Type B pancreatic cell (in vitro differentiated cells): Measurements from ENCODE around the gene RBM38. TPM values are rescaled to one million over a fixed set of nuclear protein-coding genes. Genes with fewer than 3 reads are reported as not detected.

Experiments used
- DNase-seq: peaks from one replicate; pipeline ENCODE4 v3.0.0; 2021; ENCODE audit warnings: mixed read lengths; ENCODE audit not compliant: unreplicated experiment; ENCODE audit errors: extremely low spot score
- H3K27ac Mint-ChIP-seq: 2 replicates; pipeline ENCODE4 v1.8.0; 2021; ENCODE audit warnings: mild to moderate bottlenecking, mixed read lengths
- H3K27me3 Mint-ChIP-seq: 2 replicates; pipeline ENCODE4 v1.8.0; 2021; ENCODE audit warnings: mixed read lengths
- H3K36me3 Mint-ChIP-seq: 2 replicates; pipeline ENCODE4 v1.8.0; 2021; ENCODE audit warnings: mixed read lengths
- H3K4me1 Mint-ChIP-seq: one replicate; pipeline ENCODE4 v1.8.0; 2021; ENCODE audit warnings: mixed read lengths; ENCODE audit not compliant: unreplicated experiment
- H3K4me3 Mint-ChIP-seq: 2 replicates; pipeline ENCODE4 v1.8.0; 2021; ENCODE audit warnings: mild to moderate bottlenecking, mixed read lengths
- H3K9me3 Mint-ChIP-seq: 2 replicates; pipeline ENCODE4 v1.8.0; 2021; ENCODE audit warnings: mixed read lengths
- total RNA-seq: library from RNA; stranded (reverse); gene quantifications from 2 replicates; pipeline ENCODE4 v1.2.1, GENCODE V29; 2021; ENCODE audit warnings: low replicate concordance
- TF ChIP-seq, protein P1 (sequence below): fragments of 200-600 bp; sonication (generic); conservative IDR thresholded peaks from 2 replicates; pipeline ENCODE4 v1.5.0; 2021; ENCODE audit warnings: antibody characterized with exemption, mild to moderate bottlenecking

The RBM38 gene
- total RNA-seq, 1 donor from 2014 or later = 26.5 TPM

GRCh38 chr20:57395111-57395966, 4.1 kb downstream of the RBM38 start:
- Mint-ChIP-seq H3K27me3 (no peaks in the 10 kb centered on the region), H3K4me1 (peaks cover 41% of the 10 kb centered on the region), H3K4me3 (no peak overlapping the region), H3K9me3 (no peaks in the 10 kb centered on the region), H3K36me3 (peaks cover 12% of the 10 kb centered on the region), H3K27ac (no peak overlapping the region)
- TF ChIP-seq, protein P1, sequence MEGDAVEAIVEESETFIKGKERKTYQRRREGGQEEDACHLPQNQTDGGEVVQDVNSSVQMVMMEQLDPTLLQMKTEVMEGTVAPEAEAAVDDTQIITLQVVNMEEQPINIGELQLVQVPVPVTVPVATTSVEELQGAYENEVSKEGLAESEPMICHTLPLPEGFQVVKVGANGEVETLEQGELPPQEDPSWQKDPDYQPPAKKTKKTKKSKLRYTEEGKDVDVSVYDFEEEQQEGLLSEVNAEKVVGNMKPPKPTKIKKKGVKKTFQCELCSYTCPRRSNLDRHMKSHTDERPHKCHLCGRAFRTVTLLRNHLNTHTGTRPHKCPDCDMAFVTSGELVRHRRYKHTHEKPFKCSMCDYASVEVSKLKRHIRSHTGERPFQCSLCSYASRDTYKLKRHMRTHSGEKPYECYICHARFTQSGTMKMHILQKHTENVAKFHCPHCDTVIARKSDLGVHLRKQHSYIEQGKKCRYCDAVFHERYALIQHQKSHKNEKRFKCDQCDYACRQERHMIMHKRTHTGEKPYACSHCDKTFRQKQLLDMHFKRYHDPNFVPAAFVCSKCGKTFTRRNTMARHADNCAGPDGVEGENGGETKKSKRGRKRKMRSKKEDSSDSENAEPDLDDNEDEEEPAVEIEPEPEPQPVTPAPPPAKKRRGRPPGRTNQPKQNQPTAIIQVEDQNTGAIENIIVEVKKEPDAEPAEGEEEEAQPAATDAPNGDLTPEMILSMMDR = no peak
- DNase-seq = no peak

DNA sequence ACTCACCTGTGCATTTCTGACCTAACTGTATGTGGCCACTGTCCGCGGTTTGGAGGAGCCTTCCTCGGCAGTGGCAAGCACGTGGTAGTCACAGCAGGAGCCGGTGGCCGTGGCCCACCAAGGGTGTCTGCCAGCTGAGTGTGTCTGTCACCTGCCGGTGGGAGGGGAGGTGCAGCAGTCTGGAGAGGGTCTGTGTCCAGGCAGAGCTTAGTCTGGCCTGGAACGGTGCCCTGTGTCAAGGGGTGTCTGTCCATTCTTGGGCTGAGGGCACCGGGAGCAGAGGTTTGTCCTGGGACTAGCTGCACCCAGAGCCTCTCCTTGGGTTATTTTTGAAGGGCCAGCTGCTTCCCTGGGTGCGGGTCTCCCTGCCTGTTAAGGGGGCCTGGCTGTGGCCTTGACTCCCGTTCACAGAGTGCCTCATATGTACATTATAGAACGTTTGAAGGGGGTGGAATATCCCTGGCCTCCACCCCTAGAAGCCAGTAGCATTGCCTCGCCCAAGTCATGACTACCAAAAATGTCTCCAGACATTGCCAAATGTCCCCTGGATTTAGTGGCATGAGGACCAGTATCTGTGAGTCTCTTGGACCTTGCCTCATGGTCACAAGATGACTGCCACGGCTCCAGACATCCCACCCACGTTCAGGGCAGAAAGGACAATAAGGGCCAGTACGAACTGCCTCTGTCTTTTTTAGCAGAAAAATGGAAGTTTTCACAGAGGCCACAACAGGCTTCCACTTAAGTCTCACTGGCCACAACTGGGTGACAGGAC, 5.2 kb downstream of the RBM38 start:
- Mint-ChIP-seq H3K36me3 (peaks cover 12% of the 10 kb centered on the region), H3K4me1 (peaks cover 37% of the 10 kb centered on the region), H3K27ac (no peak overlapping the region), H3K27me3 (no peaks in the 10 kb centered on the region), H3K9me3 (no peaks in the 10 kb centered on the region), H3K4me3 (no peak overlapping the region)
- TF ChIP-seq, protein P1 = no peak
- DNase-seq = no peak

- H3K4me3 Mint-ChIP-seq = no peak overlapping the region
- H3K4me1 Mint-ChIP-seq = peaks cover 37% of the 10 kb centered on the region
- no peaks in the 10 kb centered on the region for H3K9me3 Mint-ChIP-seq
- DNase-seq = no peak
- TF ChIP-seq, protein P1 = no peak
- H3K36me3 Mint-ChIP-seq = peaks cover 12% of the 10 kb centered on the region
- no peak overlapping the region for H3K27ac Mint-ChIP-seq
- H3K27me3 Mint-ChIP-seq = no peaks in the 10 kb centered on the region
Measured at GRCh38 chr20:57396984-57397692, 5.9 kb downstream of the RBM38 start.

GRCh38 chr20:57397693-57398108, 6.5 kb downstream of the RBM38 start:
- H3K9me3 Mint-ChIP-seq = no peaks in the 10 kb centered on the region
- no peaks in the 10 kb centered on the region for H3K27me3 Mint-ChIP-seq
- peaks cover 37% of the 10 kb centered on the region for H3K4me1 Mint-ChIP-seq
- TF ChIP-seq, protein P1 = no peak
- peak overlapping the region; percentile 18 for H3K4me3 Mint-ChIP-seq
- H3K27ac Mint-ChIP-seq = no peak overlapping the region
- DNase-seq = no peak
- H3K36me3 Mint-ChIP-seq = peaks cover 12% of the 10 kb centered on the region

GRCh38 chr20:57398231-57398821, 7.1 kb downstream of the RBM38 start:
- TF ChIP-seq, protein P1 = no peak
- H3K4me1 Mint-ChIP-seq = peaks cover 32% of the 10 kb centered on the region
- H3K27ac Mint-ChIP-seq = no peak overlapping the region
- H3K9me3 Mint-ChIP-seq = no peaks in the 10 kb centered on the region
- peaks cover 12% of the 10 kb centered on the region for H3K36me3 Mint-ChIP-seq
- H3K4me3 Mint-ChIP-seq = no peak overlapping the region
- no peaks in the 10 kb centered on the region for H3K27me3 Mint-ChIP-seq
- no peak for DNase-seq
